ENCODE results near the gene ARHGAP28.

The ARHGAP28 gene

GRCh38 chr18:6775702-6776101 lies 46.2 kb downstream of the ARHGAP28 start:
- TF ChIP-seq, protein P1, sequence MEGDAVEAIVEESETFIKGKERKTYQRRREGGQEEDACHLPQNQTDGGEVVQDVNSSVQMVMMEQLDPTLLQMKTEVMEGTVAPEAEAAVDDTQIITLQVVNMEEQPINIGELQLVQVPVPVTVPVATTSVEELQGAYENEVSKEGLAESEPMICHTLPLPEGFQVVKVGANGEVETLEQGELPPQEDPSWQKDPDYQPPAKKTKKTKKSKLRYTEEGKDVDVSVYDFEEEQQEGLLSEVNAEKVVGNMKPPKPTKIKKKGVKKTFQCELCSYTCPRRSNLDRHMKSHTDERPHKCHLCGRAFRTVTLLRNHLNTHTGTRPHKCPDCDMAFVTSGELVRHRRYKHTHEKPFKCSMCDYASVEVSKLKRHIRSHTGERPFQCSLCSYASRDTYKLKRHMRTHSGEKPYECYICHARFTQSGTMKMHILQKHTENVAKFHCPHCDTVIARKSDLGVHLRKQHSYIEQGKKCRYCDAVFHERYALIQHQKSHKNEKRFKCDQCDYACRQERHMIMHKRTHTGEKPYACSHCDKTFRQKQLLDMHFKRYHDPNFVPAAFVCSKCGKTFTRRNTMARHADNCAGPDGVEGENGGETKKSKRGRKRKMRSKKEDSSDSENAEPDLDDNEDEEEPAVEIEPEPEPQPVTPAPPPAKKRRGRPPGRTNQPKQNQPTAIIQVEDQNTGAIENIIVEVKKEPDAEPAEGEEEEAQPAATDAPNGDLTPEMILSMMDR (IDR thresholded peaks at IDR 0.05; ENCODE audit: control insufficient read depth, insufficient read depth, low read depth, low read length, missing control alignments): no peak
- DNase-seq (ENCODE audit: low read depth): no peak
- no peak overlapping the region for H3K4me3 ChIP-seq (ENCODE audit: control insufficient read depth, low read depth, low read length)

GRCh38 chr18:6776188-6776587 lies 46.7 kb downstream of the ARHGAP28 start:
- peak; percentile 59 for DNase-seq (ENCODE audit: low read depth)
- TF ChIP-seq, protein P1 (IDR thresholded peaks at IDR 0.05; ENCODE audit: control insufficient read depth, insufficient read depth, low read depth, low read length, missing control alignments): no peak
- H3K4me3 ChIP-seq (ENCODE audit: control insufficient read depth, low read depth, low read length): no peak overlapping the region

GRCh38 chr18:6777509-6777908 lies 48.0 kb downstream of the ARHGAP28 start:
- no peak for DNase-seq (ENCODE audit: low read depth)
- TF ChIP-seq, protein P1 (IDR thresholded peaks at IDR 0.05; ENCODE audit: control insufficient read depth, insufficient read depth, low read depth, low read length, missing control alignments): no peak
- no peak overlapping the region for H3K4me3 ChIP-seq (ENCODE audit: control insufficient read depth, low read depth, low read length)

DNA sequence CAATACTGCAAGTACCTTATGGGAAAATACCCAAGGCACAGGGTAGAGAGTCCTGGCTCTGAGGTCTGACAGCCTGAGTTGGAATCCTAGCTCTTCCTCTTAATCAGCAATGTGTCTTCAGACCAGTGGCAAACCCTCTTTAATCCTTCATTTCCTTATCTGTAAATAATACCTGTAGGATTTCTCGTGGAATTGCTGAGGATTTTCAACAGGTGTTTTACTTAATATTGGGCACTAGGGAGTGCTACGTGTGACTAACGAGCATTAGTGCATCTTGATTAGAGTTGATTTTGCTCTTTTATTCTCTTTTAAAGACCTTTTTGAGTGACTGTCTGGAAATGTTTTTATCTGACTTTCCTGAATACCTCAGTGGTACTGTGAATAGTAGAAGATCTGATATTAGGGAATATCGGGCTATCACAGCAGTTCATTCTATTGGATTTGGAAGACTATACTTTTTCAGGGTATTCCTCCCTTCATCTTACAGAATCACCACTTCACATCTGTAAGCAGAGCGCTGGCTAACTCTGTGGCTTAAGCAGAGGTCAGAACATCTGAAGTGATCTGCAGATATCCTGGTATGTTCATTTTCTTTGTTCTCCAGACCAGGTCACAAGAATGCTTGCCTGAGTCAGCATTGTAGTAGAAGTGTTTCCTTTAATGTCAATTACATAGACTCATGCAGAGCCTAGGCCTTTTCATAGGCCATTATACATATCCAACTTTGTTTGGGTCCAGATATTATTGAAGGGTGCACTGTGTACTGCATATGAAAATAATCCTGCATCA lies 49.1 kb downstream of the ARHGAP28 start:
- DNase-seq (ENCODE audit: low read depth): no peak
- TF ChIP-seq, protein P1 (IDR thresholded peaks at IDR 0.05; ENCODE audit: control insufficient read depth, insufficient read depth, low read depth, low read length, missing control alignments): no peak
- no peak overlapping the region for H3K4me3 ChIP-seq (ENCODE audit: control insufficient read depth, low read depth, low read length)

- TF ChIP-seq, protein P1 (IDR thresholded peaks at IDR 0.05; ENCODE audit: control insufficient read depth, insufficient read depth, low read depth, low read length, missing control alignments): no peak
- H3K4me3 ChIP-seq (ENCODE audit: control insufficient read depth, low read depth, low read length): no peak overlapping the region
- no peak for DNase-seq (ENCODE audit: low read depth)
Observed at GRCh38 chr18:6781142-6781714, 51.7 kb downstream of the ARHGAP28 start.

DNA sequence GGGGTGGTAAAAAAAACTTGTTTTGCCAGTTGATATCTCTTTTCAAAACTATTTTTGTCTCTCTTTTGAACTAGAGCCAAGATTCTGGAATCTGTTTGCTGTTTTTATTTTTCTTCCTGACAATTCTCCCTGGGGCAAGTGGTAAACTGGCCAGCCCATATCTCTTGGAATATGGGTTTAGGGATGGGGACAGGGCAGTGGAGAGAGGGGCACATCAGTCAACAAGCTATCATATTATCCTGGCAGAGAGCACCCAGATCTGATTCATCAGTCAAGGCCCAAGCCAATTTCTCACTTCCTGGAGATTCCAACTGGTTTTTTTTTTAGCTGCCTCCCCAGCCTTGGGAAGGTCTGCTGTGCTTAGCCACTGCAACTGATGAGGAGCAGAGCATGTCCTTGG lies 52.3 kb downstream of the ARHGAP28 start:
- no peak for DNase-seq (ENCODE audit: low read depth)
- H3K4me3 ChIP-seq (ENCODE audit: control insufficient read depth, low read depth, low read length): no peak overlapping the region
- TF ChIP-seq, protein P1 (IDR thresholded peaks at IDR 0.05; ENCODE audit: control insufficient read depth, insufficient read depth, low read depth, low read length, missing control alignments): no peak
